M059J (cell line): ENCODE results near the gene TRH. TPM values are rescaled to one million over a fixed set of nuclear protein-coding genes. Genes with fewer than 3 reads are reported as not detected.
"Not testable (repeated sequence)": the region's sequence is repeated elsewhere in the genome, so short reads cannot be mapped to it uniquely, and the experiment has no call there.

Source experiments
- DNase-seq: peaks from one replicate; pipeline ENCODE4 v3.0.0-alpha.2; 2012; ENCODE audit warnings: low read depth
- total RNA-seq: library from RNA; depleted of rRNA; stranded (reverse); fragments of >200 nt; shearing (Covaris generic); gene quantifications from 2 replicates; pipeline ENCODE4 v1.2.3, GENCODE V29; 2014; rRNA removed

TRH gene
- total RNA-seq, 1 experiment from 2014 or later: not detected

- no peak for DNase-seq
Observed at GRCh38 chr3:130010556-130010955, 36.0 kb downstream of the TRH start.

DNA sequence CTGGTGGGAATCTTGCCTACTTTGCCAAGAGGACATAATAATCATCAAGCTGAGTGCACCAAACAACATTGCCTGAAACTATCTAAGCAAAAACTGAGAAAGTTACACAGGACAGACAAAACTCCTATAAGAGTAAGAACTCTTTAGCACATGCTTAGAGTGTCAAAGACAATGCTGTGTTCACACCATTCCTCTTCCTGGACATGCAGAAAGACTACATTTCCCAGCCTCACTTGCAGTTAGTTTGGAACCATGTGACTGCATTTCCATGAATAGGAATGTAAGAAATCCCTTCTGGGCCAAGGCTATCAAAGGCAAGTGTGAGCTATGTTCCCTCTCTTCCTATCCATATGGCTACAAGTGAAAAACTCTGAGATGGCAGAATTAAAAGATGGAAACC lies 37.6 kb downstream of the TRH start:
- DNase-seq: not testable (repeated sequence)

- not testable (repeated sequence) for DNase-seq
Observed at GRCh38 chr3:130013246-130013645, 38.7 kb downstream of the TRH start.

DNA sequence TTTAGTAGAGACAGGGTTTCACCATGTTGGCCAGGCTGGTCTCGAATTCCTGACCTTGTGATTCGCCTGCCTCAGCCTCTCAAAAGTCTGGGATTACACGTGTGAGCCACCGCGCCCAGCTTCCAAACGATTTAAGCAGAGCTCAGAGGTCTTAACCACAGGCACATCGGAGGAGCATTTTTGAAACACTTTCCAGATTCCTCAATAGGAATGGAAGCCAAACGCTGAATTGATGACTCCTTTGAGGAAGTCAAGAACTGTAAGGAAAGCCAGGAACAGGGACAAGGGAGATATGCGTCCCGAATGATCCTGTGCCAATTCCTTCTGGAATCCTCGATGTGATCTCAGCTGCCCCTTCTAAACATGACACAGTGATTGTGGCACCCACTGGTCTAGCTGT lies 40.0 kb downstream of the TRH start:
- DNase-seq: peak; percentile 36

GRCh38 chr3:130017661-130018060 lies 43.1 kb downstream of the TRH start:
- DNase-seq: not testable (repeated sequence)

GRCh38 chr3:130026146-130026829 lies 51.8 kb downstream of the TRH start:
- DNase-seq: not testable (repeated sequence)

DNA sequence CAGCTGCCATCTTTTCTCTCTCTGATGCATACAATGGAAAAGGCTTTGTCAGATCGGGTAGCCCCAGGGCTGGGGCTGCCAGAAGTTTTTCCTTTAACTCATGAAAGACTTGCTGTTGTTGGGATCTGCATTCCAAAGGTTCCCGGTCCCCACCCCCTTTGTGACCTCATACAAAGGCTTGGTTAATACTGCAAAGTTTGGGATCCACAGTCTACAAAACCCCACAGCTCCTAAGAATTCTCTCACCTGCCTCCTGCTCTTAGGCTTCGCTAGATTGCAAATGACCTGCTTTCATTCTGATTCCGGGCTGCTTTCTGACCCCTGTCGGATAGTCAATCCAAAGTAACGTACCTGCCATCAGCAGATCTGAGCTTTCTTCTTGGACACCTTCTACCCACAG lies 52.9 kb downstream of the TRH start:
- not testable (repeated sequence) for DNase-seq

Other genes starting within 250 kb of the TRH start
- gene TMCC1, start 81.0 kb upstream of the TRH start, total RNA-seq: 6.8 and 10.1 TPM in 2 replicates
- not detected in 2 replicates for gene ALG1L2, start 107.1 kb downstream of the TRH start, total RNA-seq